Activated CD8-positive, alpha-beta memory T cell treated with anti-CD3 and anti-CD28 coated beads for 4 hours (primary cell): ENCODE results near the gene XPNPEP1.

ENCODE experiments used
- DNase-seq, 2 donors: peaks; one replicate each; pipeline ENCODE4 v3.0.0-alpha.2; 2020; ENCODE audit warnings: low read depth in 2 of 2

XPNPEP1 gene

GRCh38 chr10:109922976-109923921 lies at the start of gene XPNPEP1:
XPNPEP1 (minus strand) TSS chr10:109923511; CDS start chr10:109923433, 78 bp downstream.
- DNase-seq = peak; percentile 58 to 62

- DNase-seq = no peak
Measured at GRCh38 chr10:109972372-109973001, 49.2 kb upstream of the XPNPEP1 start.

GRCh38 chr10:109971634-109972033 lies 48.3 kb upstream of the XPNPEP1 start:
- no peak for DNase-seq

GRCh38 chr10:109969760-109970346 lies 46.5 kb upstream of the XPNPEP1 start:
- no peak for DNase-seq

GRCh38 chr10:109968953-109969759 lies 45.8 kb upstream of the XPNPEP1 start:
- no peak for DNase-seq

- no peak for DNase-seq
Measured at GRCh38 chr10:109967739-109968088, 44.4 kb upstream of the XPNPEP1 start.

GRCh38 chr10:109966961-109967738 lies 43.8 kb upstream of the XPNPEP1 start:
- DNase-seq = no peak

GRCh38 chr10:109964318-109964717 lies 41.0 kb upstream of the XPNPEP1 start:
- no peak for DNase-seq

- no peak for DNase-seq
Measured at GRCh38 chr10:109963439-109963838, 40.1 kb upstream of the XPNPEP1 start.

- no peak for DNase-seq
Measured at GRCh38 chr10:109962247-109962646, 38.9 kb upstream of the XPNPEP1 start.

GRCh38 chr10:109961174-109962001 lies 38.1 kb upstream of the XPNPEP1 start:
- no peak for DNase-seq

GRCh38 chr10:109960682-109961081 lies 37.4 kb upstream of the XPNPEP1 start:
- DNase-seq = no peak

- no peak for DNase-seq
Measured at GRCh38 chr10:109959259-109960145, 36.2 kb upstream of the XPNPEP1 start.

GRCh38 chr10:109958059-109958458 lies 34.7 kb upstream of the XPNPEP1 start:
- DNase-seq = no peak

GRCh38 chr10:109957092-109957797 lies 33.9 kb upstream of the XPNPEP1 start:
- no peak for DNase-seq

- no peak for DNase-seq
Measured at GRCh38 chr10:109956454-109957091, 33.3 kb upstream of the XPNPEP1 start.

- DNase-seq = no peak
Measured at GRCh38 chr10:109953766-109954165, 30.5 kb upstream of the XPNPEP1 start.

GRCh38 chr10:109952526-109952925 lies 29.2 kb upstream of the XPNPEP1 start:
- no peak for DNase-seq
